Activated CD4-positive, alpha-beta T cell treated with anti-CD3 and anti-CD28 coated beads, Interleukin-2, amount 50 U/mL, for 4 hours (primary cell): ENCODE measurements around the gene IYD.
"Not testable (repeated sequence)": the region's sequence is repeated elsewhere in the genome, so short reads cannot be mapped to it uniquely, and the experiment has no call there.

Source experiments
- DNase-seq, 2 experiments: peaks; one replicate each; pipeline ENCODE4 v3.0.0-alpha.2; 2020

Gene IYD

DNA sequence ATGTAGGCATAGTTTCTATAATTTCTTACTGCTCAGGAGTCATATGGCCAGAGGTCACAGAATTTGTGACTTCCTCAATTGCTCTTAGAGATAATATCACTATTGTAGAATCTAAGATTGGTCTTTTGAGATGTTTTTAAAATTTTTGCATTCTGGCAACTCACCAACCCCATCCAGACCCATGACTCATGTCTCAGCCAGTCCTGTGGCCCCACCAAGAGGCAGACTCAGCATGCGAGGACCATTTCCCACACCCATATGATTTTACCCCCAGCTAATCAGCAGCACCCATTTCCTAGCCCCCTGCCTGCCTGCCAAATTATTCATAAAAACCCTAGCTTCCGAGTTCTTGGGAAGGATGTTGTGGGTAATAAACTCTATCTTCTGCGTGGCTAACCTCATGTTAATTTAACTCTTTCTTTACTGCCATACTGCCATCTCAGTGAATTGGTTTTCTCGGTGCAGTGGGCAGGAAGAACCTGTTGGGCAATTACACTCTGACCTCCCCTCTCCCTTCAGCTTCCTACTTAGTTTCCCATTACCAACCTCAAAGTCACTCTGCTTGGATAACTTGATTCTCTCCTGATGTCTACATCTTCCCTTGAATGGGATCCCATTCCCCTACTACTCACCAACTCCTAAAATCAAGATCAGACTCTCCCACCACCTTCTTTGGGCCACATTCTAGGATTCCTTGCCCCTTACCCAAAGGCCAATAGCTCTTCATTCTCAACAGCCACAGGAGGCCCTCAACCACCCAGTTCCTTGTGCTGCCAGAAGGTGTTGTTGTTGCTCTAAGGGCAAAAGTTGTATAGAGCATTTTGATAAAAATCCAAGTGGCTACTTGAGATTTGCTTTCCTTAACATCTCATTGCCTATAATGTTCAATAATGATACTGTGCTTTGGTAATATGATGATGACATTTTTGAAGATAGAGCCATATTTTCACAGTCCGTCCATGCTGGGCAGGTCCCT is 16.2 kb upstream of the IYD start:
- DNase-seq, result no peak

GRCh38 chr6:150353445-150353844 is 15.4 kb upstream of the IYD start:
- DNase-seq, result no peak

DNA sequence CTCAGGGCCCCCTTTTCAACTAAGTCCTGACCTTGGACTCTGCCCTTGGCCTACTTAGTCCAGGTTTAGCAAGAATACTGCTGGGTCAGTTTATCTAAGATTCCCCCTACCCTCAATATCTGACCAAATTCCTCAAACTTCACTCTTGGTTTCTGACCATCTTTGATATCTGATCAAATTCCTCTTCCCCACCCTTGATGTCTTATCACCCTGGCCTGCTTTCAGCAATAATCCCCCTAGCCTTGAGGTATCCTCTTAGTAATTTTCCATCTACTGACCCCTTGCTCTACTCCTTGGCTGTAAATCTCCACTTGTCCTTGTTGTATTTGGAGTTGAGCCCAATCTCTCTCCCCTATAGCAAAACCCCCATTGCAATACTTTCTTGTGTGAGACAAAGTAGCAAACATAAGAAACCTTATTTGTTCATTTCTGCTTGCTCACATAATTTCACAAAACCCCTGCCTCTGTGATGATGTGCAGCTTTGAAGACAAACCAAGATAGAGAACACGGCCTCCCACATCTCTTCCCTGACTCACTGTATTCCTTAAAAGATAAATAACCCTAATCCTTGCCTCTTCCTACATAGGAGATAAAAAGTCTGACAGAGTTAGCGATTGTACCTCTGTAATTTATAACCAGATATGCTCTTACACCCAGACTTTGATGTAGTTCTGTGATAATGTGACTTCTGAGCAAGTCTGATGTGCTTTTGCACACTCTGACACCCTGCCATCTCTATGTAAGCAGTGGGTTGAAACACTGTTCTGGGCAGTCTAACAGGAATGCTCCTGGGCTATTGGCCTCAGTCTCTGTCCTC is 13.8 kb upstream of the IYD start:
- DNase-seq, result no peak

- no peak for DNase-seq
These were observed 12.9 kb upstream of the IYD start for GRCh38 chr6:150355932-150356331.

- DNase-seq, result no peak
These were observed 6.9 kb upstream of the IYD start for GRCh38 chr6:150361876-150362275.

- DNase-seq, result no peak
These were observed 5.1 kb upstream of the IYD start for GRCh38 chr6:150363733-150364132.

GRCh38 chr6:150366118-150366778 is 2.6 kb upstream of the IYD start:
- DNase-seq, result no peak

DNA sequence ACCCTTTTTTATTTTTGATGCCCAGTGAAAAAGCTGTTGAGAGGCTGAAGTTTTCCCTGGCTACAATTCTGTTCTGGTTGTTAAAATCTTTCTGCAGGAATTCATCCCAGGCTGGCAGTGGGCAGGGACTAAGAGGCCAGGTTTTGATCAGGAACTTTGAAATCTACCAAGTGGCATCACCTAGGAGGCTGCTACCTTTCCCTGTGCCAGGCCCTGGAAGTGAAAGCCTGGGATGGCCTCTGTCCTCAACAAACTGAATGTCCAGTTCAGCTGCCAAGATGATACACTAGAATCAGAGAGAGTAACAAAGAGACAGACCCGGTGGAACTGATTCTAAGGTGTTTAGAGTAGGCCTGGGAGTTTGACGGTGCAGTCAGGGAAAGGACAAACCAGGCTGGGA is 596 bp downstream of the IYD start:
- no peak for DNase-seq

DNA sequence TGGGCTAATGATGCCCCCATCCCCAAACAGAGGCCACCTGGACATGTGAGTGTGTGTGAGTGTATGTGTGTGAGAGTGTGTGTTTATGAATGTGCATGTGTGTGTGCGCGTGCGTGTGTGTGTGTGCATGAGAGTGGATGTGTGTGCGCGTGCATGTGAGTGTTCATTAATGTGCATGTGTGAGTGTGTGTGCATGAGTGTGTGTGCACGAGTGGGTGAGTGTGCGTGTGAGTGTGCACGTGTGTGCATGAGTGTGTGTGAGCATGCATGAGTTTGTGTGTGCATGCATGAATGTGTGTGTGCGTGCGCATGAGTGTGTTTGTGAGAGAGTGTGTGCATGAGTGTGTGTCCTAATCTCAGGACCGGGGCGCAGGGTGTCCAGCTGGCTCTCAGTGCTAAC is 1.3 kb downstream of the IYD start:
- DNase-seq, result no peak

DNA sequence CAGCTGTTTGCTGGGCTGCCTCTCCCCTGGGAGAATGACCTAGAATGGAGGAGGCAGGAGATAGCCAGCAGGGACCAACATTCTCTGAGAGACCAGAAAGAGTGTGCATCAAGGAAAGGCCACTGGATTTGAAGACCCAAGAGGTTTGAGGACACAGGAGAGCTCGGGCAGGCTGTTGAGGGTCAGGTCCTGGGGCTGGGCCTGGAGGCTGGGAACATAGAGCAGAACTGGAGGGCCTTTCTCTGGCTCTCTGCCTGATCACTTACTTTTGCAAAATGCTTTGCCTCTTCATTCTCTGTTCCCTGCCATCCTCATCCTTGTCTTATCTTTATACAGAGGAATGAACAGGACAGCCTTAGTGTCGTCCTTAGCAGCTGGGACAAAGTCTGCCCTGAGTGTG is 2.5 kb downstream of the IYD start:
- DNase-seq, result no peak

DNA sequence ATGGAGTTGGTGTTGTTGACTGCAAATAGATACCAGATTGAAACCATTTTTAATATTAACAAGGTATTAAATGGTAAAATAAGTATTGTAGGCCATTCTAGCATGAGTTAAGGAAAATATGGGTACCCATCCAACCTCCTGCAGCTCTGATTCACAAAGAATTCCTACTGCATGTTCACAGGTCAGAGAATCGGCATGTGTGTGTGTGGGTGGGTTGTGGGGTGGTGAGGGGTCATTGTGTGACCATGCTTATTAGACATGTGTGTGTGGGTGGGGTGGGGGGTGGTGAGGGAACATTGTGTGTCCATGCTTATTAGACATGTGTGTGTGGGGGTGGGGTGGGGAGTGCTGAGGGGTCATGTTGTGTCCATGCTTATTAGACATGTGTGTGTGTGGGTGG is 3.2 kb downstream of the IYD start:
- DNase-seq, result no peak

DNA sequence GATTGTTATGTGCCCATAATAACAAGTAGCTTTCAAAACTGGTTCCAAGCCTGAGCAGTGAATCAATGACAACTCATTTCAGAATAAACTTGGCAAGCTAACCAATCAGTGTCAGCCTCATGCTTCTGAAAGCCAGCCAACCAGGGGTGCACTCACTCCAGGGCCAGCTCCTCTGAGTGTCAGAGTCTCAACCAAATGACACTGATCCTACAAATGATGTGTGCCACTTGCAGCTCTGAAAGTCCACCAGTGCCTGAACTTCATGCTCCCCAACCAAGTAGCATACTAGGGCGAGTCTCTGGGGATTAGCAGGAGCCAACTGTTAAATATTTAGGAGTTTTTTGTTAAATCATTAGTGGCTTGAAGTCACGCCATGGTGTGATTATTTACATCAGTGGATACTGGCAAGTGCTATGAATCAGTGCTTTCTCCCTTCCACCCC is 4.5 kb downstream of the IYD start:
- DNase-seq, result no peak

DNA sequence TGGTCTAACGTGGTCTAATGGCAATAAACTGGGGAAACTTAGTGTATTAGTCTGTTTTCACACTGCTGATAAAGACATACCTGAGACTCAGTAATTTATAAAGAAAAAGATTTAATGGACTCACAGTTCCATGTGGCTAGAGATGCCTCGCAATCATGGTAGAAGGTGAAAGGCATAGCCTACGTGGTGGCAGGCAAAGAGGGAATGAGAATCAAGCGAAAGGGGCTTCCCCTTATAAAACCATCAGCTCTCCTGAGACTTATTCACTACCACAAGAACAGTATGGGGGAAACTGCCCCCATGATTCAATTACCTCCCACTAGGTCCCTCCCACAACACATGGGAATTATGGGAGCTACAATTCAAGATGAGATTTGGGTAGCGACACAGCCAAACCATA is 5.5 kb downstream of the IYD start:
- not testable (repeated sequence) for DNase-seq

GRCh38 chr6:150377211-150377781 is 8.5 kb downstream of the IYD start:
- DNase-seq, result no peak

DNA sequence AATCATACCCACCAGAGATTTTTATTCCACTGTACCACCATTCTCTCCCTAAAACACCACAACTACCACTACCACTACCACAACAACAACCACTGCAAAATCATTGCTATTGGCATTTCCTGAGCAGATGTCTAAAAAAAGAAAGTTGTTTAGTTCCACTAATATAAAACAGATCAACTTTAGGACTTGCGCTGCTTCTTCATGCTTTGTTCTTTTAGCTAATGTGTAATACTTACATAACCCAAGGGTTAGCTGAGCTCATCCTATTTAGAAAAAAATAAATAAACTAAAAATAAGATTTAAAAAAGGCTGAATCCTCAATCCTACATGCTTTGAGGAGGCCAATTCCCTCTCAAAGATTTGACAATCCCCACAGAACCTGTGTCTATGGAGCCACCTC is 11.4 kb downstream of the IYD start:
- no peak for DNase-seq

DNA sequence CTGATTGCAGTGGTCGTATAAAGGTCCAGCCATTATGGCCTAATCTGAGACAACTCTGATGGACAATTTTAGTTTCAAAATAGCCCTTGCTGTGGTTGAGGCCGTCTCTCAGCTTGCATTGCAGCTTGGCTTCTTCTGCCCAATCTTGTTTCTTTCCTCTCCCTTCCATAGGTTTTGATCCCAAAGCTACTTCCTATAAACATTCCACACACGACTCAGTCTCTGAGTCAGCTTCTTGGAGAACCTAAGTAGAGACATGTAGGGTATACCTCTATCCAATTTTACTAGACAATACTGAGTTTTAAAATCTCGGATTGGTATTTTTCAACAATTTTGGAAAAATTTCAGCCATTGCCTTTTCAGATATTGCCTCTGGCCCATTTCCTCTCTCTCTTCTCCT is 13.4 kb downstream of the IYD start:
- DNase-seq, result no peak

DNA sequence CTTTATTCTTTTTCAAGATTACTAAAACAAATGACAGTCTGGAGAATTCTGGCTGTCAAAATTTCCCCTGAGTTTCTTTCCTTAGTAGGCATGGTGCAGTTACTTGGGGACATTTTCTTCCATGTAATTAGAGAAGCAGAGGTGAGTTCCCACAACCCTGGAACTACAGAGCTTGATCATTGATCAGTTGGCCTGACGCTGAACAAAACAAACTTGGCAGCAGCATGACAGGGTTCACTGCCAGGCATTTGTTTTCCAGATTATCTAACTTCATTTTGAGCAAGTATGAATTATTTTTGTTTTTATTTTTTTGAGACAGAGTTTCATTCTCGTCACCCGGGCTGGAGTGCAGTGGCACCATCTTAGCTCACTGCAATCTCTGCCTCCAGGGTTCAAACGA is 22.6 kb downstream of the IYD start:
- no peak for DNase-seq

GRCh38 chr6:150391890-150392289 is 23.1 kb downstream of the IYD start:
- no peak for DNase-seq

- no peak for DNase-seq
These were observed 23.8 kb downstream of the IYD start for GRCh38 chr6:150392452-150393220.

DNA sequence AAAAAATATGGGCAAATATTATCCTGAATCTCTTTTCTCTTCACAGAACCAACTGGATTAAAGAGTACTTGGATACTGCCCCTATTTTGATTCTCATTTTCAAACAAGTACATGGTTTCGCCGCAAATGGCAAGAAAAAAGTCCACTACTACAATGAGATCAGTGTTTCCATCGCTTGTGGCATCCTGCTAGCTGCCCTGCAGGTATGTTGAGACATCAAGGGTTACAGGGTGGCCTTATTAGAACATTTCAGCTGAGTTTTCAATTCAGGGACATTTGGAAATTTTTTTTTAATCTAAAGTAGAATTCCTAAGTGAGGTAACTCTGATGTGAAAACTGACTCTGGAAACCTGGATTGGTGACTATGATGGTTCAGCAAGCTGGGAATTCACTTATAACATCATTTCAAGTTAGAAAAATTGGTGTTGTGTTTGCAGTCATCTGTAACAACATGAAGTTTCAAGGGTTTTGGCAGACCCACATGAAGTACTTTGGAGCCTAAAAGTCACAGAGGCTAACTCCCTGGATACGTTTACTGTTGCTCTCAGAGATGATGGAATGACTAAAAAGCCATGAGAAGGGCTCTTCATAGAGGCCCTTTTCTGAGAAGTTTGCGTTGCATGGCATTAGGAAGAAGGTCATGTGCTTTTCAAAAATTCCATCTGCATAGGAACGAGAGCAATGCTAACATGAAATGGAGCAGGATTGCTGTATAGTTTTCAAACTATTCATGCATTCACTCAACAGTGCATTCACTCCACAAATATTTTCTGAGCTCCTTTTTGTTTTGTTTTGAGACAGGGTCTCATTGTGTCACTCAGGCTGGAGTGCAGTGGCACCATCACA is 25.5 kb downstream of the IYD start:
- no peak for DNase-seq

- no peak for DNase-seq
These were observed 26.1 kb downstream of the IYD start for GRCh38 chr6:150394899-150395295.
